ENCODE measurements around the gene UBQLN2. TPM values are rescaled to one million over a fixed set of nuclear protein-coding genes. Genes with fewer than 3 reads are reported as not detected.
A peak's percentile ranks its signal among the peaks of the same experiment; 100 is the strongest.
"Not testable (repeated sequence)": the region's sequence is repeated elsewhere in the genome, so short reads cannot be mapped to it uniquely, and the experiment has no call there.

The UBQLN2 gene
- 12.2 and 34.4 TPM in 2 replicates for total RNA-seq

DNA sequence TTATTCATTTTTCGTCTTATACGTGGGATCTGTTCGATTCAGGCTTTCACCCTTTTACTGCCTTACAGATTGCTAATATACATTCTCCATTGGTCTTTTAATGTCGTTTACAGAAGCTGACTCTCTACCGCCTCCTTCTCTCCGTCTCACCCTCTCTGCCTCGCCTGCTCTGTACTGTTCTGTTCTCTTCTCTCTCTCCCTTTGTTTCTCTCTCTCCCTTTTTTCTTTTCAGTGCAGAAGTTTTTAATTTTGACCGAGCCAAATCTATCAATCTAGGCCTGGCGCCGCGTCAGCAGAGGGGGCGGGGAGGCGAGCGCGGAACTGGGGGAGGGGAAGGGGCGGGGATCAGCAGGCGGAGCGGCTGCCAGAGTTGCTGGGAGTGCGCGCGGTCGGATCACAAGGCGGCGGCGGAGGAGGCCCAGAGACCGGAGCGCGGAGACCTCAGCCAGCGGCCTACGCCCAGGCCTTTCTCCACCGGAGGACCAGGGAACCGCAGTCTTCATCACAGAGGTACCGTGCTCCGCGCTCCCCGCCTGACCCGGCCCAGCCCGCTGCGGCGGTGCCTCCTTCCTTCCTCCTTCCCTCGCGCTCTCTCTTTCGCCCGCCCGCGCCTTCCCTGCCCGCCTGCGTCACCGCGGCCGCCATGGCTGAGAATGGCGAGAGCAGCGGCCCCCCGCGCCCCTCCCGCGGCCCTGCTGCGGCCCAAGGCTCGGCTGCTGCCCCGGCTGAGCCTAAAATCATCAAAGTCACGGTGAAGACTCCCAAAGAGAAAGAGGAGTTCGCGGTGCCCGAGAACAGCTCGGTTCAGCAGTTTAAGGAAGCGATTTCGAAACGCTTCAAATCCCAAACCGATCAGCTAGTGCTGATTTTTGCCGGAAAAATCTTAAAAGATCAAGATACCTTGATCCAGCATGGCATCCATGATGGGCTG lies at the start of gene UBQLN2:
Gene UBQLN2 (plus strand): TSS at position 397 of the 931 bp plus-strand sequence. CDS start 247 bp downstream, at position 644.
- DNase-seq (ENCODE audit: low read depth) = peak; percentile 36

DNA sequence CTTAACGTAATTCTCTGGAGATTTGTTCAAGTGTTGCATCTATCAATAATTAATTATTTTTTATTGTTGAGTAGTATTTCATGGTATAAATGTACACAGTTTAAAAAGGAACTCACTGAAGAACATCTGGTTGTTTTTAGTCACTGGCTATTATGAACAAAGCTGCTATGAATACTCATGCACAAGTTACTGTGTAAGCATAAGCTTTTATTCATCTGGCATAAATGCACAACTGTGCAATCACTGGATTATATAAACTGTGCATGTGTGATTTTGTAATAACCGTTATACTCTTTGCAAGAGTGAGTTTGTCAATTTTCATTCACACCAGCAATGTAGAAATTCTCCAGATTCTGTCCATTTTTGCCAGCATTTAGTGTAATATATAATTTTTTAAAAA lies 43.8 kb upstream of the UBQLN2 start:
- DNase-seq (ENCODE audit: low read depth) = no peak

DNA sequence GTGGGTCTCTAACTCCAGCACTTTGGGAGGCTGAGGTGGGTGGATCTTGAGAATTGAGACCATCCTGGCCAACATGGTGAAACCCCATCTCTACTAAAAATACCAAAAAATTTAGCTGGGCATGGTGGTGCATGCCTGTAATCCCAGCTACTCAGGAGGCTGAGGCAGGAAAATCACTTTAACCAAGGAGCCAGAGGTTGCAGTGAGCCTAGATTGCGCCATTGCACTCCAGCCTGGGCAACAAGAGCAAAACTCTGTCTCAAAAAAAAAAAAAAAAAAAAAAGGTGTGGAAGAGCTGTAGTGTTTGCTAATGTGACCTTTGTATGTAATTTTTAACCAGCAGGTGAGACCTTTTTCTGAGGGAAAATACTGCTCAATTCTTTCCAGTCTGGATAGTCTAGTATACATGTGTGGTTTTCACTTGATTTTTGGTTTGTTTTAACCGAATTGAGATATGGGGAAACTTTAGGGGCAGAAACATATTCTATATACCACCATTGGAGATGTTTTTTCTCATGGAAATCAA lies 33.9 kb upstream of the UBQLN2 start:
- DNase-seq (ENCODE audit: low read depth) = not testable (repeated sequence)

DNA sequence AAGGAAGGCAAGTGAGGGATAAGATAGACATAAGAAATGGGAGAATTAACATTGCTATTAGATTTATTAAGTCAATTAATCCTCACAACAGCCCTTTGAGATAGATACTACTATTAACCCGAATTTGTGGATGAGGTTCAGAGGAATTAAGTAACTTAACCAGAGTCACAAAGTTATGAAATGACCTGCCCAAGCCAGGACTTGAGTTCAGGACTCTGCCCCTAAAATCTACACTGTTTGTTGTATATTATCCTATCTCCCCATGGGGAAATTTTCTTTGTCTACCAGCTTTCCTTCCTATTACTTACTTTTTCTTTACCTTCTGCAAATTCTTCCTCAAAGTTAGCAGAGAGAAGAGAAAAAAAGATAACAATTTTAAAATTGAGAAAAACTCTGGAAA lies 33.4 kb upstream of the UBQLN2 start:
- no peak for DNase-seq (ENCODE audit: low read depth)

DNA sequence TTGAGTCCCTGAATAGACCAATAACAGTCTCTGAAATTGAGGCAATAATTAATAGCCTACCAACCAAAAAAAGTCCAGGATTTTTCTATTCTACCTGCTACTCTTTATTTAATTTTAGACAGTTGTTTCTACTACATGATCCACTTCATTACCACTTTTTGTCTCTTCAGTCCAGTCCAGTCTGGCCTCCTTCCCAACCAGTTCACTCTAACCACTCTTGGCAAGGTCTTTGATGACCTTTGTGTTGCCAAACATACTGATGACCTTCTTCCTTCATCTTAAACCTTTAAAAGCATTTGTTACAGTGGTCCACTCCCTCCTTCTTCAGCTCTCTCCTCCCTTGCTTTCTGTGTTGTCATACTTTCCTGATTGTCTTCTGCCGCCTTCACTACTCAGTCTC lies 12.8 kb upstream of the UBQLN2 start:
- no peak for DNase-seq (ENCODE audit: low read depth)

DNA sequence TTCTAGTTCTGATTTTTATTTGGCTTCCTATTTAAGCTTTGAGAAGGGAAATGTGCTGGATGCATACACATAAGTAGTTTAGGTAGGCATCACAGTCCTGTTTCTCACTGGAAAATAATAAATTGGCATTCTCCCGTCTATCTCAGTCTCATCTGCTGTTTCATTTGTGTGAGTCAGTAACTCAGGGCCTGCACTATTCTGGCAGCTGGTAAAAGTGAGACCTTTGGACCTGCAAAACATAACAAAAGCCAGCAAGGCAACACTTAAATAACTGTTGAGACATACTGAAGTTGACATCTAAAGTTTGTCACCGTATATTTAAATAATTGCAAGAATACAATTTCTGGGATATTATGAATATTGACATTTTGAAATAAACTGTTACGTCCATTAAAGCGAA lies 8.6 kb upstream of the UBQLN2 start:
- DNase-seq (ENCODE audit: low read depth) = no peak

DNA sequence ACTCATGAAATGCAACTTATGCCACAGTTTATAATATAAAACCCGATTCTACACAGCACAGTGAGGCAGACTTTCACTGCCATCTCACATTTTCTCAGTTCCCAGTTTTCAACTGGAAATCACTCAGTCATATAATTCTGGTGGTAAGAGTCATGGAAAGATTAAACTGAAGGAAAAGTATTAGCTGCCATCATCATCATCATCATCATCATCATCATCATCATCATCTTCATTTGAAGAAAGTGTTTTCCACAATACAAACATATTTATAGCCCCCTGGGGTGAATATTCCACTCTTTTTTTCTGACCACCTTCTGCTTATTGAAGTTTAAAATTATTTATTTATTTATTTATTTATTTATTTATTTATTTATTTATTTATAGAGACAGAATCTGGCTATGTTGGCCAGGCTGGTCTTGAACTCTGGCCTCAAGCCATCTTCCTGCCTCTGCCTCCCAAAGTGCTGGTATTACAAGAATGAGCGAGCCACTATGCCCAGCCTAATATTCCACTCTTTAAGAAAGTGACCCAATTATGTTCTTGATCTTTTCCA lies 6.0 kb upstream of the UBQLN2 start:
- DNase-seq (ENCODE audit: low read depth) = no peak

DNA sequence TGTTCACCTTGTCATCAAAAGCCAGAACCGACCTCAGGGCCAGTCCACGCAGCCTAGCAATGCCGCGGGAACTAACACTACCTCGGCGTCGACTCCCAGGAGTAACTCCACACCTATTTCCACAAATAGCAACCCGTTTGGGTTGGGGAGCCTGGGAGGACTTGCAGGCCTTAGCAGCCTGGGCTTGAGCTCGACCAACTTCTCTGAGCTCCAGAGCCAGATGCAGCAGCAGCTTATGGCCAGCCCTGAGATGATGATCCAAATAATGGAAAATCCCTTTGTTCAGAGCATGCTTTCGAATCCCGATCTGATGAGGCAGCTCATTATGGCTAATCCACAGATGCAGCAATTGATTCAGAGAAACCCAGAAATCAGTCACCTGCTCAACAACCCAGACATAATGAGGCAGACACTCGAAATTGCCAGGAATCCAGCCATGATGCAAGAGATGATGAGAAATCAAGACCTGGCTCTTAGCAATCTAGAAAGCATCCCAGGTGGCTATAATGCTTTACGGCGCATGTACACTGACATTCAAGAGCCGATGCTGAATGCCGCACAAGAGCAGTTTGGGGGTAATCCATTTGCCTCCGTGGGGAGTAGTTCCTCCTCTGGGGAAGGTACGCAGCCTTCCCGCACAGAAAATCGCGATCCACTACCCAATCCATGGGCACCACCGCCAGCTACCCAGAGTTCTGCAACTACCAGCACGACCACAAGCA lies 898 bp downstream of the UBQLN2 start:
- peak; percentile 78 for DNase-seq (ENCODE audit: low read depth)

DNA sequence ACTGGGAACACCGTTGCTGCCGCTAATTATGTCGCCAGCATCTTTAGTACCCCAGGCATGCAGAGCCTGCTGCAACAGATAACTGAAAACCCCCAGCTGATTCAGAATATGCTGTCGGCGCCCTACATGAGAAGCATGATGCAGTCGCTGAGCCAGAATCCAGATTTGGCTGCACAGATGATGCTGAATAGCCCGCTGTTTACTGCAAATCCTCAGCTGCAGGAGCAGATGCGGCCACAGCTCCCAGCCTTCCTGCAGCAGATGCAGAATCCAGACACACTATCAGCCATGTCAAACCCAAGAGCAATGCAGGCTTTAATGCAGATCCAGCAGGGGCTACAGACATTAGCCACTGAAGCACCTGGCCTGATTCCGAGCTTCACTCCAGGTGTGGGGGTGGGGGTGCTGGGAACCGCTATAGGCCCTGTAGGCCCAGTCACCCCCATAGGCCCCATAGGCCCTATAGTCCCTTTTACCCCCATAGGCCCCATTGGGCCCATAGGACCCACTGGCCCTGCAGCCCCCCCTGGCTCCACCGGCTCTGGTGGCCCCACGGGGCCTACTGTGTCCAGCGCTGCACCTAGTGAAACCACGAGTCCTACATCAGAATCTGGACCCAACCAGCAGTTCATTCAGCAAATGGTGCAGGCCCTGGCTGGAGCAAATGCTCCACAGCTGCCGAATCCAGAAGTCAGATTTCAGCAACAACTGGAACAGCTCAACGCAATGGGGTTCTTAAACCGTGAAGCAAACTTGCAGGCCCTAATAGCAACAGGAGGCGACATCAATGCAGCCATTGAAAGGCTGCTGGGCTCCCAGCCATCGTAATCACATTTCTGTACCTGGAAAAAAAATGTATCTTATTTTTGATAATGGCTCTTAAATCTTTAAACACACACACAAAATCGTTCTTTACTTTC lies 1.8 kb downstream of the UBQLN2 start:
- no peak for DNase-seq (ENCODE audit: low read depth)

DNA sequence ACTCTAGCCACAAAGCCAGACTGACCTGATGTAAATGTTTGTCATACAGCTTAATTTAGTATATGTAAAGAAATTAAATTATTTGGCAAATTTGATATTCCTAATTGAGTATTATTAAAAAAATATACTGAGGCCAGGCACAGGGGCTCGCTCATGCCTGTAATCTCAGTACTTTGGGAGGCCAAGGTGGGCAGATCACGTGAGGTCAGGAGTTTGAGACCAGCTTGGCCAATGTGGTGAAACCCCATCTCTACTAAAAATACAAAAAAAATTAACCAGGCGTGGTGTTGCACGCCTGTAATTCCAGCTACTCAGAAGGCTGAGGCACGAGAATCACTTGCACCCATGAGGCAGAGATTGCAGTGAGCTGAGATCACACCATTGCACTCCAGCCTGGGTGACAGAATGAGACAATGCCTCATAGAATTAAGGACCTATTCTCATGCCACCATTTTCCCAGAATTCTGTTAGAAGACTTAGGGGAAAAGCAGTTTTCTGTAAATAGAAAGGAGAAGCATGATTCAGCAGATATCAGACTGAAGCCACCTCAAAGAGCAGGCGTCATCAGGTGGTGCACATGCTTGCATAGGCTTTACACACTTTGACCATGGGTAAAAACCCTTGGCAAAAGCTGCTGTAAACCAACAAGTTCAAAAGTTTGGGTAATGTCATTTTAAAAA lies 6.1 kb downstream of the UBQLN2 start:
- DNase-seq (ENCODE audit: low read depth) = no peak

DNA sequence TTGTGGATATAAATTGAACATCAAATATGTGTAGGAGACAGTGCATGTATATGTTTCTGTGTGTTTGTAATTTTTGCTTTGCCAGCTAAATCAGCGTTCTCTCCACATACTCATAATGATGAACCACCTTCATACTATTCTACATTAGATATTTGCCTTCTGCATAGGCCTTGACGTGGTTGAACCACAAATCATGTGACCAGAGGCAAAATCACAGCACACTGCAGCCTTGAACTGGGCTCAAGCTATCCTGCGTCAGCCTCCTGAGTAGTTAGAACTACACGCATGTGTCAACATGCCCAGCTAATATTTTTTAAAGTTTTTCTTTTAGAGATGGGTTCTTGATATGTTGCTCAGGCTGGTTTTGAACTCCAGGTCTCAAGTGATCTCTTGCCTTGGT lies 9.5 kb downstream of the UBQLN2 start:
- DNase-seq (ENCODE audit: low read depth) = no peak

DNA sequence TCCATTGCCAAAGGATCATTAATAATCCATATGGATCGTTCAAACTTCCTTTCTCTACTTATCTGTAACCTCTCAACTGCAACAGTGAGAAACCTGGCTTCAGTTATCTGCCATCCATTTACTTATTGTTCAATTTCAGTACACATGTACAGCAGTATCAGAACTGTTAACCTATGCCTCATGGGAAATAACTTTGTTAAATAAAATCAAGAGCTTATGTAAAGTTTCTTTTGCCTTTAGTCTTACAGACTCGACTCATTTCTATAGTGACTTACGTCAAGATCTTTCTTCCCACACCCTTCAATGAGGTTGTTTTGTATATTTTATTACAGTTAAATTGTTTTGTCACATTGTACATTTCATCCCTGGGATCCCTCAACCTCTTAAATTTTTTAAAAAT lies 11.4 kb downstream of the UBQLN2 start:
- no peak for DNase-seq (ENCODE audit: low read depth)

DNA sequence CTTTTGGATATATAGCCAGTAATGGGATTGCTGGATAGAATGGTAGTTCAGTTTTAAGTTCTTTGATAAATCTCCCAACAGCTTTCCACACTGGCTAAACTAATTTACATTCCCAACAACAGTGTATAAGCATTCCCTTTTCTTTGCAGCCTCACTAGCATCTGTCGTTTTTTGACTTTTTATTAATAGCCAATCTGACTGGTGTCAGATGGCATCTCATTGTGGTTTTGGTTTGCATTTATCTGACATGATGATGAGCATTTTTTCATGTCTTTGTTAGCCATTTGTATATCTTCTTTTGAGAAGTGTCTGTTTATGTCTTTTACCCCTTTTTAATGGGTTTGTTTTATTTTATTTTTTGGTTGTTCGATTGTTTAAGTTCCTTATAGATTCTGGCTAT lies 13.3 kb downstream of the UBQLN2 start:
- no peak for DNase-seq (ENCODE audit: low read depth)

DNA sequence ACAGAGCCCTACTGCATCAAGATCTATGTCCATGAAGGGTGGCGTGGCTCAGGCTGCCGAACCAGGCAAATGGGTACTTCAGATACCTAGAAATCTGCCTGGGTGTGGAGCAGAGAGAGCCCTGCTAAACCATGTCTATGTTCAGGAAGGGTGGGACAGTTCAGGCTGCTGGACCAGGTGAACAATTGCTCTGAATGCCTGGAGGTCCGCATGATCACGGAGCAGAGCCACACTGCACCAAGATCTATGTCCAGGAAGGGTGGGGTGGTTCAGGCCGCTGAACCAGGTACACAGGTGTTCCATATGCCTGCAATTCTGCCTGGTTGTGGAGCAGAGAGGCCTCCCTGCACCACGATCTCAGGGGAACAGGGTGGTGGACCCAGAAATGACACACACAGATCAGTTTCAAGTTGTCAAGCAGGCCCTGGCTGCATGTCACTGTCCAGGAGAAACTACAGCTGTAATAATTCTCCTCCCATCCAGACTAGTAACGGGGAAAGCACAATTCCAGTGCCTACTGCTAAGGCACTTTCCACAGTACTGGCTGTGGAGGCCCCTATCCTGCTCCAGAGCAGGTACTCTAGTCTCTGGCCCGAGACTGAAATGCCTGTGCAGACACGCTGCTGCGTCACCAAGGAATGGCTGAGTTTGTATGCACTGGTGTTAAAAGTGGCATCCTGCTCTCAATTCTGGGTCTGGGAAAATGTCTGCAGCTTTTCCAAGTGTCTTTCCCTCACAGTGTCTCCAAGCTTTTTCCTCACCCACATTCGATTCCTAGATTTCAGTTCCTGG lies 25.2 kb downstream of the UBQLN2 start:
- DNase-seq (ENCODE audit: low read depth) = no peak

DNA sequence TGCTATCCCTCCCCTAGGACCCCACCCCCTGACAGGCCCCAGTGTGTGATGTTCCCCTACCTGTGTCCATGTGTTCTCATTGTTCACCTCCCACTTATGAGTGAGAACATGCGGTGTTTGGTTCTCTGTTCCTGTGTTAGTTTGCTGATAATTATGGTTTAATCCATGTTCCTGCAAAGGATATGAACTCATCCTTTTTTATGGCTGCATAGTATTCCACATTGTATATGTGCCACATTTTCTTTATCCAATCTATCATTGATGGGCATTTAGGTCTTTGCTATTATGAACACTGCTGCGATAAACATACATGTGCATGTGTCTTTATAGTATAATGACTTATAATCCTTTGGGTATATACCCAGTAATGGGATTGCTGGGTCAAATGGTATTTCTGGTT lies 28.4 kb downstream of the UBQLN2 start:
- not testable (repeated sequence) for DNase-seq (ENCODE audit: low read depth)

DNA sequence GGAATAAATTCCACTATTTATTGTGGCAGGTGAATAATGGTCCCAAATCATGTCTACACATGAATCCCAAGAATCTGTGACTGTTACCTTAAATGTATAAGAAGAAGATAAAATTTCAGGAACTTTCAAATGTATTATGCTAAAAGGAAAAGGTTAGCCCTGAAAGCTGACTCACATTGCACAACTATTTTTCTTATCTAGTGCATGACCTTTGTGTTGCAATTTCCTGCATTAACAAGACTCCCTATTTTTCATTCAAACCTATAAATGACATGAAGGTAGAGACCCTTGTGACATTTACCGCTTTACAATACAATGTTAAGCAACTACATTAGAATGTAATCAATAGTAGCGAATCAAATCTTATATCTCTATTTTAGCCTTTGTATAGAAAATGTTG lies 36.7 kb downstream of the UBQLN2 start:
- DNase-seq (ENCODE audit: low read depth) = peak; percentile 0

DNA sequence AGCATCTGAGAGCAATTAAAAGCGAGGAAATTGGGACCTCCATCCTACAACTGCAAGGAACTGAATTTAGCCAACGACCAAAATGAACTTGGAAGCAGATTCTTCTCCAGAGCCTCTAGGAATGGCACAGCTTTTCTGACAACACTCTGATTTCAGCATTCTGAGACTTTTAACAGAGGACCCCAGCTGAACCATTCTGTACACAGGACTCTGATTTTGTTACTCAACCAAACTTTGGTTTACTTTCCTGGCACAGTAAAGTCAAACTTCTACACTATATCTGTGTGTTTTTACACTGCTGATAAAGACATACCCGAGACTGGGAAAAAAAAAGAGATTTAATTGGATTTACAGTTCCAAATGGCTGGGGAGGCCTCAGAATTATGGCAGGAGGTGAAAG lies 37.6 kb downstream of the UBQLN2 start:
- no peak for DNase-seq (ENCODE audit: low read depth)

DNA sequence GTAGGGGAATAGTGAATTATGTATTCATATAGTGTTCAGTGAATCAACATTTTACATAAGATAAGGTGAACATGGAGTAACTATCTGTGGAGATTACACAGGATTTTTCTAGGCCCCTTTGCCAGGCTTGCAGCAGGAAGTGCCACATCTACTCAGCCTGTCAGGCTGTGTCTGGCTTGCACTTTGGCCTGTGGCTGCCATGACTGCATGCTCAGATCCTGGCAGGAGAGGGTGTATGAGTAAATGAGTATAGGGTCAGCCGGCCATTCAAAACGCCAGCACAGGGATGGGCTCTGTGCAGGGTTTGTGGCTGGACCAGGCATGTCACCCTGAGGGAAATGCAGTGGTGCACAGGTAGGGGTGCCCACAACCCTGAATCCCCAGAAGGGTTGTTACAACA lies 51.9 kb downstream of the UBQLN2 start:
- DNase-seq (ENCODE audit: low read depth) = no peak

All from renal cortical epithelial cell (primary cell).